ENCODE data around the gene NFATC4.

- no peak for TF ChIP-seq EP300 (IDR thresholded peaks at IDR 0.05)
- TF ChIP-seq CTCF (IDR thresholded peaks at IDR 0.05): no peak
- no peak for TF ChIP-seq POLR2AphosphoS5 (IDR thresholded peaks at IDR 0.05)
Observed at GRCh38 chr14:24384169-24384568, 16.2 kb downstream of the NFATC4 start.

Measured in upper lobe of left lung (tissue), 4 donors.